ENCODE measurements around the gene LTO1.

GRCh38 chr11:69640260-69640994 lies 34.7 kb downstream of the LTO1 start:
- no peak for TF ChIP-seq POLR2A (IDR thresholded peaks at IDR 0.05)
- TF ChIP-seq CTCF (IDR thresholded peaks at IDR 0.05) = no peak
